Measurements from ENCODE around the gene KRTAP10-4. TPM values are rescaled to one million over a fixed set of nuclear protein-coding genes. Genes with fewer than 3 reads are reported as not detected.

KRTAP10-4 gene
- total and polyA plus RNA-seq, 2 donors (not counting 3 experiments of a cell fraction or from before 2014, with no cell fraction given), result not detected

GRCh38 chr21:44572959-44573583, 458 bp upstream of the KRTAP10-4 start:
- no peak overlapping the region for H3K4me3 ChIP-seq (replicated peaks in 1 of 3; ENCODE audit: insufficient read depth in 1 of 3, low read depth in 1 of 3, low read length in 3 of 3)
- ChIA-PET CTCF (interaction anchor here (0.7 kb wide), 1 partner anchor 19 kb away, joined by 3 read pairs; the partner anchor contains the start of gene KRTAP10-6), POLR2A (no interaction called here)
- FAIRE-seq (no peak), DNase-seq (ENCODE audit: low read depth, low spot score) (no peak)
- H3K79me2 ChIP-seq (ENCODE audit: control insufficient read depth, insufficient read depth, low read length), result no peaks in the 10 kb centered on the region
- no peak overlapping the region for H3K27ac ChIP-seq (ENCODE audit: insufficient read depth, low read depth, low read length)
- no TSS peak for BruUV-seq (replicated peaks)
- no peak overlapping the region for H2AFZ ChIP-seq (ENCODE audit: low read depth, low read length)
- TF ChIP-seq GATA2 (IDR thresholded peaks at IDR 0.05; ENCODE audit: insufficient read depth, insufficient read length, low read depth, low read length) (no peak), CTCF (IDR thresholded peaks at IDR 0.05; ENCODE audit: extremely low read depth in 1 of 2, insufficient read depth in 1 of 2, low read depth in 1 of 2, low read length in 2 of 2) (no peak), EZH2 (IDR thresholded peaks at IDR 0.05; ENCODE audit: borderline replicate concordance, low read depth, low read length, severe bottlenecking) (no peak), MYC (IDR thresholded peaks at IDR 0.05; ENCODE audit: low read depth, low read length) (no peak), MAX (IDR thresholded peaks at IDR 0.05; ENCODE audit: insufficient read depth, insufficient read length) (no peak), POLR2A (IDR thresholded peaks at IDR 0.05; ENCODE audit: low read depth, low read length) (no peak), POLR2AphosphoS5 (IDR thresholded peaks at IDR 0.05; ENCODE audit: insufficient read depth, low read depth, low read length) (no peak), FOS (IDR thresholded peaks at IDR 0.05; ENCODE audit: borderline replicate concordance, insufficient read depth, low read length) (no peak), JUN (IDR thresholded peaks at IDR 0.05; ENCODE audit: borderline replicate concordance, insufficient read depth, insufficient read length, low read depth) (no peak)
- no peaks in the 10 kb centered on the region for H3K9me3 ChIP-seq (replicated peaks; ENCODE audit: control insufficient read depth, insufficient read depth, low read length)
- no peak overlapping the region for H3K9ac ChIP-seq (replicated peaks; ENCODE audit: extremely low read depth, insufficient read depth, low read length)
- no peaks in the 10 kb centered on the region for H3K36me3 ChIP-seq (ENCODE audit: control insufficient read depth in 2 of 2, extremely low read depth in 1 of 2, insufficient read depth in 2 of 2, low read length in 2 of 2)
- no peak overlapping the region for H3K4me2 ChIP-seq (ENCODE audit: insufficient read depth, low read length)
- dilution Hi-C loops (cut with MboI; ENCODE audit: extremely low pct_ligation_motif_present, low sequenced_read_pairs), result no loop called here
- H3K9me1 ChIP-seq (replicated peaks; ENCODE audit: control insufficient read depth, extremely low read depth, insufficient read depth, low read length), result no peaks in the 10 kb centered on the region
- intact Hi-C loops (cut with micrococcal nuclease), result no loop called here
- H3K4me1 ChIP-seq (ENCODE audit: control insufficient read depth, extremely low read depth, insufficient read depth, low read length), result no peaks in the 10 kb centered on the region
- no peaks in the 10 kb centered on the region for H4K20me1 ChIP-seq (replicated peaks; ENCODE audit: control insufficient read depth, extremely low read depth, insufficient read depth, low read length)
- no peaks in the 10 kb centered on the region for H3K27me3 ChIP-seq (ENCODE audit: control insufficient read depth in 2 of 2, insufficient read depth in 2 of 2, low read length in 2 of 2)

Measured in endothelial cell of umbilical vein (primary cell).